Stimulated activated CD8-positive, alpha-beta memory T cell treated with anti-CD3 and anti-CD28 coated beads, Interleukin-4, amount 100 ng/mL, for 24 hours (primary cell): ENCODE results near the gene CMYA5.
"Not testable (repeated sequence)": the region's sequence is repeated elsewhere in the genome, so short reads cannot be mapped to it uniquely, and the experiment has no call there.

Source experiments
- DNase-seq: peaks from one replicate; pipeline ENCODE4 v3.0.0-alpha.2; 2020; ENCODE audit warnings: low read depth

CMYA5 gene

DNA sequence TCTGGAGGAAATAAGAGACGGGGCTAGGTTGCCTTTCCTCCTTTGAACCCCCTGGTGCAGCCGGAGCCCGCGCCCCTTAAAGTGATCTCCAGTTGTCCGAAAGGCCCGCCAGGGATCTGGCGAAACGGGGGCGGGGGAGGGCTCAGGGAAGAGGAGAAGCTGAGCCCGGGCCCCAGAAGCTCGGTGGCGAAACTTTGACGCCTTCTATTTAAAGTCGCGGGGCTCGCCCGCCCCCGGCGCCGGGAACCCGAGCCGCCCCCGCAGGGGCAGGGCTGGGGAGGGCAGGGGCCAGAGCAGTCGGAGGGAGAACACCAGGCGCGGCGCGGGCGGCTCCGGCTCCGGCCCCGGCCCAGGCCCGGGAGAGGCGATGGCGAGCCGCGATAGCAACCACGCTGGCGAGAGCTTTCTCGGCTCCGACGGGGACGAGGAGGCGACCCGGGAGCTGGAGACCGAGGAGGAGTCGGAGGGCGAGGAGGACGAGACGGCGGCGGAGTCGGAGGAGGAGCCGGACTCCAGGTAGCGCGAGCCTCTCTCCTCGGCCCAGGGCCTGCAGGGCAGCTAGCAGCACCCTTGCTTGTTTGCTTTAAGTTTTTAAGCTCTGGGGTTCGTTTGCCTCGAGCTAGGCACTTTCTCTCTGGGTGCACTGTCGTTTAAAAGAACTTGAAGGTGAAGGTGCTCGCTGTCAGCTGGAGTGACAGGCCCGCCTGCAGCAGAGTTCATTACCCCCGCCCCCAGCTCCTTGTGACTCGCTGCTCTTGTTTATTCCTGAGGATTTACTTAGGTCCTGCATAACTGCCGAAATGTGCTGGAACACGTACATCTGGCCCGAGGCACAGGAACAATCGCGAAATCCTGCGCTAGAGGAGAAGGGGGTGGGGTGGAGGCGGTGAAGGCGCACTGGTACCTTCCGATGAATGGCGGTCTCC is at the start of gene CMYA5:
Gene CMYA5 (plus strand): TSS at position 296 of the 926 bp plus-strand sequence. CDS start 72 bp downstream, at position 368.
- no peak for DNase-seq

DNA sequence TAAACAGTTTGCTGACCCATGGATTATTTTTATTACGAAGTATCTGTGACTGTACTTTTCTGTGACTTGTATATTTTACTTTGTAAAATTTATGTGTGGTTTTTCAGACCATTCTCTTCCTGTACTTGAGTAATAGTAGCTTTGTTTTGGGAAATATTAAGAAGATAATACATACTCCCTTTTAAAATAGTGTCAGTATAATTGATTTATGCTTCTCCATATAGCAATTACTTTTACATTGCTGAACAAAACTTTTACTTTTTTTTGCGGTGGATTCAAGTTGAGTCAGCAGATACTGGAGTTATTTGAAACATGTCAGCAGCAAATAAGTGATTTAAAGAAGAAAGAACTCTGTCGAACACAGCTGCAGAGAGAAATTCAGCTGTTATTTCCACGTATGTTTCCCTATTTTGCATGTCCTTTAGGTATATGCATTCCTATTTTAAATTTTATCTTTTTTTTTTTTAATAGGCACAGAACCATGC is 49.0 kb upstream of the CMYA5 start:
- no peak for DNase-seq

DNA sequence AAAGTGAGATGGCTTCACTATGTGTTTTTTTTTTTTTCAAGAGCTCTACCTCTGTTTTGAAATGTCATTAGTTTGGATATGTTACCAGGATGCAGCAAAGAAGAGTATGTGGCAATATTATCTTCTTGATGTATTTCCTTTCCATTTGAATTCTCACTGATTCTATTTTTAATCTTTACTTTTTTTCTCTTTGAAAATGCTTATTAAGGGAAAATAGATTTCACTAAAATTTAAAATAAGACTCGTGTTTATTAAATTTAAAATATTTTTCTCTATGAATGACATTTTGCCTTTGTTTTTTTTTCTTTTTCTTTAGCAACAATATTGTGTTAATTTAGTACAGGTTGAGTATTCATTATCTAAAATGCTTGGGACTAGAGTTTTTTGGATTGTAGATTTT is 48.2 kb upstream of the CMYA5 start:
- DNase-seq = no peak

GRCh38 chr5:79642210-79642609 is 47.4 kb upstream of the CMYA5 start:
- DNase-seq = no peak

GRCh38 chr5:79653843-79654242 is 35.8 kb upstream of the CMYA5 start:
- DNase-seq = no peak

GRCh38 chr5:79663212-79663611 is 26.4 kb upstream of the CMYA5 start:
- DNase-seq = no peak

GRCh38 chr5:79666758-79667157 is 22.9 kb upstream of the CMYA5 start:
- no peak for DNase-seq

DNA sequence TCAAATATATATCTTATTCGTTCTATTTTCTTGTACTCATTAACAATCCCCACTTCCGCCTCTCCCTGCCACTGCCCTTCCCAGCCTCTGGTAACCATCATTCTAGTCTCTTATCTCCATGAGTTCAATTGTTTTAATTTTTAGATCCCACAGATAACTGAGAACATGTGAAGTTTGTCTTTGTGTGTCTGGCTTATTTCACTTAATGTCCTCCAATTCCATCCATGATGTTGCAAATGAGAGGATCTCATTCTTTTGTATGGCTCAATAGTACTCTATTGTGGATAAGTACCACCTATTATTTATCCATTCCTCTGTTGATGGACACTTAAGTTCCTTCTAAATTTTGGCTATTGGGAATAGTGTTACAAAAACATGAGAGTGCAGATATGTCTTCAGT is 17.2 kb upstream of the CMYA5 start:
- no peak for DNase-seq

GRCh38 chr5:79676354-79676753 is 13.3 kb upstream of the CMYA5 start:
- not testable (repeated sequence) for DNase-seq

DNA sequence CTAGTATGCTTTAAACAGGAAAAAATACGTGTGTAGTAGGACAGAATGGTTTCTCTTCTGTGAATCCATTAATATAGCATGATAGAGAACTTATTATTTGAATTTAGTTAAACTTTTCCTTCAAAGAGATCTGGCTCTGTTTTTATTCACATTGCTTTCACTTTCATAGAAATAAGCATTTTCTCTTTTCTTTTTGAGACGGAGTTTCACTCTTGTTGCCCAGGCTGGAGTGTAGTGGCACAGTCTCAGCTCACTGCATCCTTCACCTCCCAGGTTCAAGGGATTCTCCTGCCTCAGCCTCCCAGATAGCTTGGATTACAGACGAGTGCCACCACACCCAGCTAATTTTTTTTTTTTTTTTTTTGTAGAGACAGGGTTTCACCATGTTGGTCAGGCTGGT is 7.5 kb upstream of the CMYA5 start:
- not testable (repeated sequence) for DNase-seq

DNA sequence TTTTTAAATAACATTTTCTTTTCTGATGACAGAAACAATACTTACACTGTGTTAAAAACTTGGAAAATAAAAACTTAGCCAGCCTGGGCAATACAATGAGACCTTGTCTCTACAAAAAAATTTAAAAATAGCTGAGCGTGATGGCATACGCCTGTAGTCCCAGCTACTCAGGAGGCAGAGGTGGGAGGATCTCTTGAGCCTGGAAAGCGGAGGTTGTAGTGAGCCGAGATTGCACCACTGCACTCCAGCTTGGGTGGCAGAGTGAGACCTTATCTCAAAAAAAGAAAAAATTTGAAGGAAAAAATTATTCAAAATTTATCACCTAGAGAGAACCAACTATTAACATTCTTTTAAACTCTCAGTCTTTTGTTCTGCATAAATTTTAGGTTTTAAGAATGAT is 4.9 kb upstream of the CMYA5 start:
- no peak for DNase-seq

- no peak for DNase-seq
Observed at GRCh38 chr5:79685627-79686026, 4.0 kb upstream of the CMYA5 start.

- DNase-seq = no peak
Observed at GRCh38 chr5:79686799-79687198, 2.8 kb upstream of the CMYA5 start.

GRCh38 chr5:79687889-79688288 is 1.7 kb upstream of the CMYA5 start:
- no peak for DNase-seq

DNA sequence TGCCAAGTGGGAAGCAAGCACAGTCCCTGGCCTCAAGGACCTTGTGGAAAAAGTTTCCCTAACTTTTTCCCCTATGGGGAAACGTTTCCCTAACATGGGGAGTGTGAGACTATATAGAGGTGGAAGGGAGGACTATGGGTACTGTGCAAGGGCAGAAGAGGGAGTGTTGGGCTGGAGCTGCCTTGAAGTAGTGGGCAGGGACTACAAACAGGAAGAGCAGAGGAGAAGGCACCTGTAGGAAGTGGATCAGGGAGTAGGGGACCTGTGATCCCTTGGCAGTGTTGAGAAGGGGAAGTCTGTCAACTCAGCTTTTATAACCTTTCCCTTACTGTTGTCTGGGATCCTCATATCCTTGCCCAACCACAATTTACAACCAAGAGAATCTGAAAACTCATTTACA is 1.4 kb downstream of the CMYA5 start:
- no peak for DNase-seq

GRCh38 chr5:79692596-79692995 is 3.0 kb downstream of the CMYA5 start:
- DNase-seq = no peak

DNA sequence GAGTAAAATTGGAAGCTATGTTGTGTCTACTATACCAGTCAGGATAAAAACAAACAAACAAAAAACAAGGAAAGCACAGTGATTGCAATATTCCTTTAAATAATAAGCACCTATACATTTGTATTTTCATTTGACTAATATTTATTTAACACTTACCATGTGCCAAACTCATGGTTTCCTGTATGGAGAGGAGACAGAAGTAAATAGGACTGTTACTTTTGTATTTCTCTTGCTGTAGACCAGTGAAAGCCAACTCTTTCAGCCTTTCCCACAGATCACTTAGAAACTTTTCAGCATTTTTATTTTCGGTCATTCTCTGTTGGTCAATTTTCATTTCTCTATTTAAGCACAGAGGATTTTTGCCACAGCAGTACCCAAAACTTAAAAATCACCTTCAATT is 4.5 kb downstream of the CMYA5 start:
- no peak for DNase-seq

DNA sequence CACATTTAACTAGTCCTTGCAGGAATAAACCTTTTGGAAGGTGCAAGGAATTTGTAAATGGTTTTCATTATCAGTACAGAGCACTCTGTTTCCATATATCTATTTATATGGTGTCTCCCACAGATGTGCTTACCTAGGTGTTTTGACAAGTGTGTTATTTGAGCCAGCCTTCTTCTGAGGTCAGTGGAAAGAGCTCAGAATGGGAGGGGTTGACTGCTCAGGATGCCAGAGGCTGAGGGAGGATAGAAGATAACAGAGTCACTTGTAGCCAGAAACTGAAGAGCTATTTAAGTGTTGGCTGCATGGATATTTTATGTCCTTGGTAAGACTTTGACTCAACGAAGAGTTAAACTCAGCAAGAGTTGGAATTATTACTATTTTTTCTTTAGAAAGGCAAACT is 5.0 kb downstream of the CMYA5 start:
- DNase-seq = no peak

DNA sequence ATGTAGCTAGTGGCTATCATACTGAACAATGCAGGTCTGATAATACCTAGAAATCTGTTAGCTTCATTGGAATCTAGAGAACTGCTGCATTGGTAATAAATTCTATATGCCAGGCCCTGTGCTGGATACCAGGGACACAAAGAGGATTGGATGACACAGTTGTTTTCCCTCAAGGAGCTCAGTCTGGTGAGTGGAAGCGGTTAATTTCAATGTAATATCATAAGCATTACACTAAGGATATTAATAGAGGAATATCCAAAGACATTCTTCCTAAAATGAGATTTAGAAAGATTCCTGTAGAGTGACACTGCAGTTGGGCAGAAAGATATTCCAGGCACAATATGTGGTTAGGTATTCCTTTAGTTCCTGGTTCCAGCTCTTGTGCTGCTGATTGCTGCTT is 5.9 kb downstream of the CMYA5 start:
- no peak for DNase-seq

DNA sequence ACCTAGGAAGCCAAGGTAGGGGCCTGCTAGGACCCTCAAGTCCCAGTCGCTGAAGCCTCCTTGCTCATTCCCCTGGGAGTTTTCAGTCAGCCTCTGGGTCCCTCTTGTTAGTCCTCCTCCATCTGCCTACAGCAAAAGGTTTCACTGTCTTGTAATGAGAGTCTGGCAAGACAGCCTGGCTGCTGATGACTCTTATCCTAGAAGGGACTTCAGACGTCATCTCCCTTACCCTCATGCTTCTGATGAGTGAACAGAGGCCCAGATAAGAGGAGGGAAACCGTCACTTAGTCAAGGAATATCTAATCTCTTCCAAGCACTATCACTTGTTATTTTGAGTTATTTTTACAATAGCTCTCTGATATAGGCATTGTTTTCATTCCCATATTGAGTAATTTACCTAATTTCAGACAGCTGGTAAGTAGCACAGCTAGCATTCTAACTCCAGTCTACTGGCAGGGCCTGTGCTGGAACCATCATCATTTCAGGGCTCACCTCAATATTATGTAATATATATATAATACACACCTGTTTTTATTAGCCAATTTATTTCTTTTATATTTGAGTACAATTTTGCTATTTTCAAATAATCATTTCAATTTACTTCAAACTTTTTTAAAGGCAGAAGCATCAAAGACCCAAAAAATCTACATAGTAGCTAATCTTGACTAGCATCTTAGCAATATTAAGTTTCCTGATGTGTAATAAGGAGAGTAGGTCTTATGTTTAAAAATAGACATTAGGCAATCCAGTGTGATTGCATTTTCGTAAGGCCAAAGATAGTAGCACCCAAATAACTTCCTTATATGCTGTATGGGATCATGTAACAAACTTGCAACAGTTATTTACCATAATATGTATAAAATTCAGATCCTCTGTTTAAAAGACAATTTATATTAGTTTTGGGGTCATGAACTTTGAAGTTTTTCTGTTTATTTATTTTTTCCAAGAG is 7.9 kb downstream of the CMYA5 start:
- no peak for DNase-seq

GRCh38 chr5:79699763-79700400 is 10.2 kb downstream of the CMYA5 start:
- no peak for DNase-seq
